Myocyte (in vitro differentiated cells): ENCODE measurements around the gene AKAP9. TPM values are rescaled to one million over a fixed set of nuclear protein-coding genes. Genes with fewer than 3 reads are reported as not detected.
A peak's percentile ranks its signal among the peaks of the same experiment; 100 is the strongest.
"Not testable (repeated sequence)": the region's sequence is repeated elsewhere in the genome, so short reads cannot be mapped to it uniquely, and the experiment has no call there.

Source experiments
- DNase-seq: peaks from one replicate; pipeline ENCODE4 v3.0.0-alpha.2; 2012; ENCODE audit warnings: low read depth
- total RNA-seq: library from RNA; depleted of rRNA; stranded (reverse); fragments of >200 nt; gene quantifications from 2 replicates; pipeline ENCODE4 v1.2.3, GENCODE V29; 2014

Gene AKAP9
- total RNA-seq, 1 donor from 2014 or later, result 182 TPM

GRCh38 chr7:92133133-92133736 lies 192.6 kb downstream of the AKAP9 start:
- DNase-seq, result no peak

GRCh38 chr7:92133737-92134270 lies 193.1 kb downstream of the AKAP9 start:
- peak; percentile 74 for DNase-seq

- DNase-seq, result peak; percentile 96
Observed at GRCh38 chr7:92134271-92135051, 193.8 kb downstream of the AKAP9 start, which contains the start of gene CYP51A1. TSS of gene CYP51A1 (minus strand) at chr7:92134477. CDS start at chr7:92134364, 113 bp downstream.

GRCh38 chr7:92135052-92135889 lies 194.6 kb downstream of the AKAP9 start:
- DNase-seq, result no peak

- no peak for DNase-seq
Observed at GRCh38 chr7:92137557-92137956, 196.9 kb downstream of the AKAP9 start.

GRCh38 chr7:92141161-92141560 lies 200.5 kb downstream of the AKAP9 start:
- DNase-seq, result no peak

- not testable (repeated sequence) for DNase-seq
Observed at GRCh38 chr7:92142791-92143190, 202.1 kb downstream of the AKAP9 start.

- DNase-seq, result not testable (repeated sequence)
Observed at GRCh38 chr7:92143192-92143880, 202.7 kb downstream of the AKAP9 start.

GRCh38 chr7:92149736-92150239 lies 209.1 kb downstream of the AKAP9 start:
- DNase-seq, result no peak

GRCh38 chr7:92150450-92151017 lies 209.9 kb downstream of the AKAP9 start:
- peak; percentile 47 for DNase-seq

GRCh38 chr7:92155108-92155739 lies 214.6 kb downstream of the AKAP9 start:
- no peak for DNase-seq

- peak; percentile 68 for DNase-seq
Observed at GRCh38 chr7:92156990-92157389, 216.3 kb downstream of the AKAP9 start.

GRCh38 chr7:92158660-92159575 lies 218.3 kb downstream of the AKAP9 start:
- DNase-seq, result peak; percentile 84

Other genes with a start within 250 kb of the AKAP9 start
- gene MTERF1, start 60.2 kb upstream of the AKAP9 start, total RNA-seq, result 10.2 and 13.2 TPM in 2 replicates
- gene CYP51A1, start 193.6 kb downstream of the AKAP9 start, total RNA-seq, result 75.6 and 124 TPM in 2 replicates
- 0.26 and 0.29 TPM in 2 replicates for gene LRRD1, start 238.3 kb downstream of the AKAP9 start, total RNA-seq